PFSK-1 (cell line): ENCODE results near the gene EPHA7.

ENCODE experiments used
- REST ChIP-seq, 2 experiments: IDR thresholded peaks; 2 replicates each; pipeline versions ENCODE4 v1.6.1 to v1.8.0; 2011 to 2012; ENCODE audit warnings: low read depth in 2 of 2, low read length in 2 of 2, control low read depth in 1 of 2, inconsistent platforms in 1 of 2, mild to moderate bottlenecking in 1 of 2, moderate library complexity in 1 of 2; ENCODE audit not compliant: insufficient read depth in 1 of 2
- TAF1 ChIP-seq: IDR thresholded peaks from 2 replicates; pipeline ENCODE4 v1.6.1; 2012; ENCODE audit warnings: low read length, control low read depth, borderline replicate concordance; ENCODE audit not compliant: insufficient read depth

DNA sequence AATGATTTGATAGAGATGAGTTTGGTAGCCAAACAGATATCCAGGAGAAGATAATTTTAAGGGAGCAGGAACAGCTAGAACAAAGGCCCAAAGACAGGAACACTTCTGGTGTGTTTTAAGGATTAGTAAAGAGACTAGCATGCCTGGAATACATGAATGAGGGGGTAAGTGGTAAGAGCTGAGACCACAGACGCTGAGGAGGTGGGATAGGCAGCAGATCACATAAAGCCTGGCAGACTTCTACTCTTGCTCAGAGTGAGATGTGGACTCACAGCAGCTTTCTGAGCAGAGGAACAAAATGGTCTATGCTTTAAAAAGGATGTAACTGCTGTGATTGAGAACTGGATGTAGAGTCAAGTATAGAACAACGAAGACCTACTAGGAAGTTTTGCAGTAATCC lies 100.1 kb downstream of the EPHA7 start:
- no peak for TF ChIP-seq TAF1
- TF ChIP-seq REST (IDR thresholded peaks at IDR 0.05; ENCODE audit: insufficient read depth in 1 of 2, low read depth in 2 of 2, low read length in 2 of 2) = no peak
